ENCODE results near the gene RBL2.

The RBL2 gene

DNA sequence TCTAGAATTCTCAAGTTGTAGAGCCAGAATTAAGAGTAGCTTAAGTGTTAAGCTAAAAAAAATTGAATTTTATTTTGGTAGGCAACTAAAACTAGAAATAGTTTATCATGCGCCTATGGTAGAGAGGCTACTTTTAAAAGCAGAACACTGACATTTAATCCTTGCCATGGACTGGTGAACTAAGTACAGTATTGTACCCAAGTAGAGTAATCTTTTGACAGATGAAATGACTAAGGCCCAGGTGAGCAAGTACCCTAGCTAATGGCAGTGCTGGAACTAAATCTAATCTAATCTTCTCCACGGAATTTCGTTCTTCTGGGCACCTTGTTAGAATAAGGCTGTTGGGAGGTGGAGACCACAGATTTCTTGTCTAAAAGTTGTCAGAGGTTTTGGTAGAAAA lies 11.8 kb downstream of the RBL2 start:
- in situ Hi-C loops (cut with MboI; ENCODE audit: low sequenced_read_pairs) = no loop called here

DNA sequence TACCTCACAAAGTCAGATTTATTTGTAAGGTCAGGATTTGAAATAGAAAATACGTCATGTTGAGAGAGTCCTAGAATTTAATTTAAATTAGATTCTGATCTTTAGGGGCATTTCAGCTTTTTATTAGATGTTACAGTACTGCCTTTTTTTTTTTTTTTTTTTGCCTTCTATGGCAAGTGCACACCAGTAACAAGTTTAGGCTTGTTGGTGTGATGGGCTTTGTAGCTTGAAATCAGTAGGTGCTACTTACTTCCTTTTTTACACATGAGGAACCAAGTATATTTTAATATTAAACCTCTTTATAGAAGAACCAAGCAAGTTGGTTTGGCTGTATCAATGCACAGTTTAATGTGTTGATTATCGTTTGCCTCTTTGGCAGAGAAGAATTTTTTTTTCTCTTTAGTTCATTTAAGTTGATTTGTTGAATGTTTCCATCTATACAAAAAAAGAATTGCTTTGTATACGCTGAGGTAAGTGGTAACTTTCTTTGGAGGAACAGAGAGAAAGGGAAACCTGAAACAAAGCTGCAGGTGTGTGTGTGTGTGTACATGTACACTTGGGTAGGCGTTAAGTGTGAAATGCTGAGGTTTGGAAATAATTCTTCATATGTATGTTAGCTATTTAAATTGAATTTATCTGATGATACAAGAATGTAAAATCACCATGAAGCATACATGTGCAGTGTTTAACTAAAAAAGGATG lies 15.7 kb downstream of the RBL2 start:
- in situ Hi-C loops (cut with MboI; ENCODE audit: low sequenced_read_pairs) = no loop called here

DNA sequence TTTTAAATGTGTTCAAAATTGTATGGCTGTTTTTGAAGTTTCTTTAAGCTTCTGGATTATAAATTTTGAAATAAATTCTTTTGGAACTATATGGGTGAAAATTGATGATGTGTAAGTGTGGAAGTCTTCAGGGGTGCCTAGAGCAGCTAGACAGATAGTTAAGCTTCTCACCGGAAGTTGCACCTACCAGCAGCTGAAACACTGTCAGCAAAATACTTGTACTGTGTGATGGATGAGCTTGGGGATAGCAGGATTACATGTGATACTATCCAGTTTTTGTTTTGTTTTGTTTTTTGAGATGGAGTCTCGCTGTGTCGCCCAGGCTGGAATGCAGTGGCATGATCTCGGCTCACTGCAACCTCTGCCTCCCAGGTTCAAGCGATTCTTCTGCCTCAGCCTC lies 19.7 kb downstream of the RBL2 start:
- in situ Hi-C loops (cut with MboI; ENCODE audit: low sequenced_read_pairs) = no loop called here

DNA sequence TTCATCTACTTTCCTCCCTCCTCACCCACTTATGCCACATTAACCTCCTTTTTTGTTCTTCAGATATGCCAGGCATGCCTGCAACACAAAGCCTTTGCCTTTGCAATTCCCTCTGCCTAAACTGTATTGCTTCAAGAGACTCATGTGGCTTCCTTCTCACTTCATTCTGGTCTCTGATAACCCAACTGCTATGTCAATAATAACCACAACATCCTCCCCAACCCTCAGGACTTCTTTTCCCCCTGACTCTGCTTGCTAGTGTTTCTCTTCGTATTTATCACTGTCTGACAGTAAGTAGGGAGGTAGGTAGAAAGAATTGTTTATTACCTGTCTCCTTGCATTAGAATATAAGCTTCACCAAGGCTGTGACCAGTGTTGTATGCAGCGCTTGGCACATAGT lies 22.4 kb downstream of the RBL2 start:
- in situ Hi-C loops (cut with MboI; ENCODE audit: low sequenced_read_pairs) = no loop called here

DNA sequence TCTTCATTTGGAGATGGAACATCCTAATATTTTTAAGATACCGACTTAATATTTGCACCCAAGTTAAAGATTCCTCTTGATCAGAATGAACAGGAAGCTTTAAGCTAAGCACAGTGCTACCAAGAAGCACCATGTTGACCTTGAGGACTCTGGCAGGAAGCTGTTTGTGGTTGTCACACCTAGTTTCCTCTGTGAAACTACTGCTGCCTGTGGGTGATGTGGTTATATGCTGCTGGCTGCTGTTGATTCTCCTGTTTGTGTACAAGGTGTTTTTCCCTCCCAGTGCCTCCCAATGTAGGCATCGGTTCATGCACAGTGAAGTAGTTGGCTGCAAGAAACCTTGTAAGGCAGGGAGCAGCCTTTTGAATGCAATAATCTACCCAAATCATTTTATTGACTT lies 23.4 kb downstream of the RBL2 start:
- in situ Hi-C loops (cut with MboI; ENCODE audit: low sequenced_read_pairs) = no loop called here

DNA sequence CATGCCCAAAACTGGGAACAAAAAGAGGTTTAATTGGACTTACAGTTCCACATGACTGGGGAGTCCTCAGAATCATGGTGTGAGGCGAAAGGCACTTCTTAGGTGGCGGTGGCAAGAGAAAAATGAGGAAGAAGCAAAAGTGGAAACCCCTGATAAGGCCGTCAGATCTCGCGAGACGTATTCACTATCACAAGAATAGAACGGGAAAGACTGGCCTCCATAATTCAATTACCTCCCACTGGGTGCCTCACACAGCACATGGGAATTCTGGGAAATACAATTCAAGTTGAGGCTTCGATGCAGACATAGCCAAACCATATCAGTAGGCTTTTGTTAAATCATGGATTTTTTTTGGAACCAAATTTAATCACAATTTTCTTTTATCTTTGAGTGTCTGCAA lies 24.4 kb downstream of the RBL2 start:
- in situ Hi-C loops (cut with MboI; ENCODE audit: low sequenced_read_pairs) = no loop called here

DNA sequence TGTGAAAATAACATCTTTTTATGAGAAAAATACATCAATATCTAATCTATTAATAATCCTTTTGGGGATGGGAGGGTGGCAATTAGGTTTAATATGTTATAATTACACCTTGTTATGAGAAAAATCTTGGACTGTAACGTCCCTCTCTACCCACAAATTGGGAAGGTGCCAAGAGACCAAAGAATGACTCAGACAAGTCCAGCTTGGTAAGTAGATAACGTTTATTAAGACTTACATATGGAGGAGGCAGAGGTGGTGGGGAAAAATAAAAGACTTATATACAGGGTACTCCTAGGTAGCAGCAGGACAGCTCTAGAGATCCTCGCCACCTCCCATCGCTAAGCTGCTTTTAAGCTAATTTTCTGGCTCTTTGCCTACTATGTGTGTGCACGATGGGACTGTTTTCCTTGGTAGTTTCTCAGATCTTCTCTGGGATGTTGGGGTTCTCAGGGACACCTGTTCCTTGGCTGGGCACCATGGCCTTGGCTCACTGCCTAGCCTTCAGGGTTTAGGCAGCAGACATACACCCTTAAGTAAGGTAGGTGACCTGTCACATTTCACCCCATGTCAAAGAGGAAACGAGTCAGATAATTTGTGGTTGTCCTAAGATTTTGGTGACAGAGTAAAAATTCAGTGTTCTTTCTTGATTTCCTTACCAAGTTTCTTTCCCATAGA lies 31.5 kb downstream of the RBL2 start:
- in situ Hi-C loops (cut with MboI; ENCODE audit: low sequenced_read_pairs) = no loop called here

DNA sequence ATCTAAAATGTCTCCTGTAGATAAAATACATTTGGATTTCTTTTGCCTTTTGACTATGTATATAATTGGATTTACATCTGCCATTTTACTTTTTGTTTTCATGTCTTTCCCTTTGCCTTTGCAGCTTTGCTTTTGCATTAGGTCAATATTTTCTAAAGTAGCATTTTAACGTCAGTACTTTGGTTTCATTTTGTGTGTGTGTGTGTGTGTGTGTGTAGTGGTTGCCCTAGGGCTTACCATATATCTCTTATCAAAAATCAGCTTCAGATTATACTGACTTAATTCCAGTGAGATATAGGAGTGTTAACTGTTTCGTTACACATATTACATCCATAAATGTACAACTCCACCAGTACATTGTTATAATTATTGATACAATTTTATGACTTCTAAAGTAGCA lies 42.6 kb downstream of the RBL2 start:
- in situ Hi-C loops (cut with MboI; ENCODE audit: low sequenced_read_pairs) = no loop called here

DNA sequence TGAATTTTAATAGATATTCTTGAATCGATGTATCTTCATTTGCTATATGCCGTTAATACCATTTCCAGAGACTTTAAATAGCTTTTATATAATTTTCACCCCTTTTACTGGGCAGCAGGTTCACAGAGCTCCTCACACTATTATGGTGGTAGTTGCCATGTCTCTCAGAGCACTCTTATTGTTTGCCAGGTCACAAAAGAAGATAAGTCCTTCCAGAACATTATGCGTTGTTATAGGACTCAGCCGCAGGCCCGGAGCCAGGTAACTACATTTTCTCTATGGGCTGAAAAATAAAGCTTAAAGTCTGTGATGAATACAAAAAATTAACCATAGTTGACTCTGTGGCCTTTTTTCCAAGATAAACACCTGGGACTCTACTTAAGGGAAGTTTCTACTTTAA lies 44.7 kb downstream of the RBL2 start:
- in situ Hi-C loops (cut with MboI; ENCODE audit: low sequenced_read_pairs) = no loop called here

DNA sequence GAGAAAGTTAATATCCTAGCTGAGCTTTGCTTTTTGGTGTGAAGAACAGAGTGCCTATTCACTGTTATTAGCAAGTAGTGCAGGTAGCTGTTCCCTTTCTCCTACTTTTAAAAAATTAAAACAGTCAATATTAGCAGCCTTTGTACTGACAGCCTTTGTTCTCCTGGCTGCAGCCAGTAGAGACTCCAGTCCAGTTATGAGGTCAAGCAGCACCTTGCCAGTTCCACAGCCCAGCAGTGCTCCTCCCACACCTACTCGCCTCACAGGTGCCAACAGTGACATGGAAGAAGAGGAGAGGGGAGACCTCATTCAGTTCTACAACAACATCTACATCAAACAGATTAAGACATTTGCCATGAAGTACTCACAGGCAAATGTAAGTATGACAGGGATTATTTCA lies 46.1 kb downstream of the RBL2 start:
- in situ Hi-C loops (cut with MboI; ENCODE audit: low sequenced_read_pairs) = no loop called here

DNA sequence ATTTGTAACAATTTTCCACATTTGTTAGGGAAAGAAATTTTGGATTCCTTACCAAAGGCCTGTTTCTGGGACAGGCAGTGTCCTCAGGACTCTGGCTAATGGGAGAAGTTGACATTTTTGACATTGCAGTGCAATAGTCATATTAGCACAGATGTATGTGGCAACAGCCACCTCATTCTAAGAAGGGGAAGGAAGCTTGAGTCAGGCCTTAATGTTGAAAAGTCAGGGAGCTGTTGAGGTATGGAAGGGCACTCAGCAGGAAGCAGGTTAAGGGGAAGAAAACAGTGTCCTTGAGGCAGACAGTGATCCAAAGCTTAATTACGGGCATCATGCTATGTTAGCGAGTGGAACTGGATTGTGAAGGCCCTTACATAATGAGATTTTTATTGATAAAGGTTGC lies 47.9 kb downstream of the RBL2 start:
- in situ Hi-C loops (cut with MboI; ENCODE audit: low sequenced_read_pairs) = no loop called here

DNA sequence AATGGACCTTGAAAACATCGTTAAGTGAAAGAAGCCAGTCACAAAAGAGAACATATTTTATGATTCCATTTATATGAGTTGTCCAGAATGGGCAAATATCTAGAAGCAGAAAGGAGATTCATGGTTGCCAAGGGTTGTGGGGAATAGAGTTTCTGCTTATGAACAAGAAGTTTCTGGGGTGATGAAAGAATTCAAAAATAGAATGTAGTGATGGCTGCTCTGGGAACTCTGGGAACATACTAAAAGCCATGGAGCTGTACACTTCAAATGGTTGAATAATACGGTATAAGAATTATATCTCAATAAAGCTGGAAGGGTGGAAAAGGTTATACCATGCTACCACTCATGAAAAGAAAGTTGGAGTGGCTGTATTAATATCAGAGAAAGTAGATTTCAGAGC lies 50.3 kb downstream of the RBL2 start:
- in situ Hi-C loops (cut with MboI; ENCODE audit: low sequenced_read_pairs) = no loop called here

DNA sequence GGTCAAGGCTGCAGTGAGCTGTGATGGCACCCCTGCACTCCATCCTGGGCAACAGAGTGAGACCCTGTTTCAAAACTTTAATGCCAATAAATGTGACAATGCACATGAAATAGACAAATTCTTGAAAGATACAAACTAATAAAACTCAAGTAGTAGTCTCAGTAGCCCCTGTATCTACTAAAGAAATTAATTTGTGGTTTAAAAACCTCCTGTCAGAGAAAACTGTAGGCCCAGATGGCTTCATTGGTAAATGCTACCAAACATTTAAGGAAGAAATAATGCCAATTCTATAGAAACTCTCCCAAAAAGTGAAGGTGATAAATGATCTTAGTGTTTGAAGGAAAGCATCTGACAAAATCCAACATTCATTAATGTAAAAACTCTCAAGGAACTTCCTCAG lies 52.0 kb downstream of the RBL2 start:
- in situ Hi-C loops (cut with MboI; ENCODE audit: low sequenced_read_pairs) = no loop called here

DNA sequence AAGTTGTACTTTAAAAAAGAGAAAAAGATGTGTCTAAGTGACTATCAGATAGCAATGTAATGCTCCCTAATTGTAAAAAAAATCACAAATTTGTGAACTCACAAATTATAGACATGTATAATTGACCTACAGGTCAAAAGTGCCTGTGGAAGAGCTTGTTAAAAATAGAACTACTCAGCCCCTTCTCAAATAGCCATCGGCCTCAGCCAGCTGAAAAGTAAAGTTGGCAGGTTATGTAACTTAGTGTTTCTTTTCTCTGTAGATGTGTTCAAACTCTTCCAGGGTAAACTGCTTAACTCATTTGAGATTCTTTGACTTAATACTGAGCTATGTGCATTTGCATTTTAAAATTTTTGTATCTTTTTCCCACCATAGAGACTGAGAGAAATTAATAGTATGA lies 55.5 kb downstream of the RBL2 start:
- in situ Hi-C loops (cut with MboI; ENCODE audit: low sequenced_read_pairs) = no loop called here

DNA sequence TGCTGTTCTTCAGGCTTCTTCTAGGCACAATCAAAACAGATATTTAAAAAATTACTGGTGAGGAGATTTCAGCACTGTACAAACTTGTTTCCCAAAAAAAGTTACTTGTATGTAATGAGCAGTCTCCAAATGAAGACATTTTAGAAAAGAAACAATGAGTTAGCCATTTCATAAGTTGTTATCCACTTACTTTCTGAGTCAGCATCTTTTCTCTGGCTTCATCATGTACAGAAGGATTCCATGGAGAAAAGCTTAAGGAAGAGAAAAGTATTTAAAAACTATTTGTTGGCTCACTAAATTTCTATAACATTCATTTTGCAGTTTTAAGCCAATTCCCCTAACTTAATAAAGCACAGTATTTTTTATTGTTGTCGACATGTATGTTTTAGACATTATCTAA lies 58.2 kb downstream of the RBL2 start:
- in situ Hi-C loops (cut with MboI; ENCODE audit: low sequenced_read_pairs) = no loop called here

DNA sequence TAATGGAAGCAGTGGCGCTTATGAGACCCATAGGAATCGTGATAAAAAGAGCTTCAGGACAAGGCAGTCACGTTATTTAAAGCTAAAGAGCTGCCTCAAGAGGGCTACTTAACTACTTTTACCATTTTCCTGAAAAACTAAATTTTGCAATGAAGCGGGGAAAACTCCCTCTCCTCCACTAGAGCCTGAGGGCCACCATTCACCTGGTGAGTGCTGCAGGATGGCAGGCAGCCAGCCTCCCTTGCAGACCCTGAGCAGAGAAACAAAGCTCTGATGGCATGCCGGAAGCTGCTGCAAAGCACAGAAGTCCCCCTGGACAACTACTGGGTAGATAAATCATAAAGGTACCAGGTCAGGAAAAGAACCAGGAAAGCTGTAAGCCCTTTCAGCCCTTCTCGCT lies 60.4 kb downstream of the RBL2 start:
- in situ Hi-C loops (cut with MboI; ENCODE audit: low sequenced_read_pairs) = no loop called here

DNA sequence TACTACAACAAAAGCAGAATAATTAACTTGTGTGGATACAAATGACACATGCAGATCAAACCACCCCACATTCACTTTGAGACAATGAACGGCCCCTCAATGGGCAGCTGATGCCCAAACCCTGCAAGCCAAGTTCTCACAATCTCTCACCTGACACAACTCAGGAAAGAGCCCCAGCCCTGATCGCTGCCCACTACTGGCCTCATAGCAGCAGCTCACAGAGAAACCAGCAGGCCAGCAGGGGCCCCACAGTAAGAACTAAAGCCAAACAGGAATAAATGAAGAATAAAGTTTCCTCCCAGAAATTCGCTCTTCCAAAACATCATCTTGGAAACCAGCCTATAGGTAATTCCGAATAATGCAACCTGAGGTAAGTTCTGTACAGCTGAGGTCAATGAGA lies 61.1 kb downstream of the RBL2 start:
- in situ Hi-C loops (cut with MboI; ENCODE audit: low sequenced_read_pairs) = no loop called here

DNA sequence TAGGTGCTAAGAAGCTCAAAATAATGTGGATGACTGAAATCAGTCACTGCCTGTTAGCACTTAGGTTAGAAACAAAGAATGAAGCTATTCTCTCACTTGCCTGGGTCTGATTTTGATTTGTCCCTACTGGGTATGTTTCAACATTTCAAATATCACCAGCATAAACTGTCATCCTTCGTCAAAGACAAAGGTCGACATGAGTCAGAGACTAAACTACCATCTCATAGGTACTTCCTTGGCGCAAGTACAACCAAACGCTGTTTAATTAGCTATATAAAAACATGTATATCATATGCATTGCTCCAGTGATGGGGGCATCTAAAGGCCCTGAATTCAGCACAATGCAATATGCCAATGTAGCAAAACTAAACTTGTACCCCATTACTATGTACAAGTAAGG lies 64.7 kb downstream of the RBL2 start:
- in situ Hi-C loops (cut with MboI; ENCODE audit: low sequenced_read_pairs) = no loop called here

DNA sequence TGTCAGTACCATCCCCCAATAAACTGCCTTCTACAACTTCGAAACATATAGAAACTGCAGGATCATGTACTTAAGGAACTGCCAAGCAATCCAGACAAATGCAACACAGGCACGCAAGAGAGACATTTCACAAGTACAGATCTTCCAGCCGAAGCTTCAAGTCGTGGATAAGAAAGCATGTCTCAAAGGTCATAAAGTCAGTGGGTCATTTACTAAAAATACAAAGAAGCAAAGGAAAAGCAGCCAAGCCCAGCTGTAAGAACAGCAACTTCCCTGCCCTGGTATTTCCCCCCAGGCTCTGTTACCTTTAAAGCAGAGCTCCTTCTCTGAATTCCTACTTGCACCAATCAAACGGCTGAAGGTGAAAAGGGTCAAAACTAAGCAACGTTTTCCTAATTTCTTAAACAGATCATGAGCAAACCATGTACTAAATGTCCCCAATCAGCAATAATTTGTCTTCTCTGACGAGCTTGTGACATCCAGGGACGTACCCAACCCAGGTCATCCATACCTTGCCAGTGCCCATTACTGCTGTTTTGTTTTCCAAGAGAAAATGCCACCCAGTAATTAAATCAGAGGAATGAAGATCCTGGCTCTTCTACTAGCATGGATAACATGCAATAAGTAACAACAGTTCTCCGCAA lies 67.1 kb downstream of the RBL2 start:
- in situ Hi-C loops (cut with MboI; ENCODE audit: low sequenced_read_pairs) = no loop called here

DNA sequence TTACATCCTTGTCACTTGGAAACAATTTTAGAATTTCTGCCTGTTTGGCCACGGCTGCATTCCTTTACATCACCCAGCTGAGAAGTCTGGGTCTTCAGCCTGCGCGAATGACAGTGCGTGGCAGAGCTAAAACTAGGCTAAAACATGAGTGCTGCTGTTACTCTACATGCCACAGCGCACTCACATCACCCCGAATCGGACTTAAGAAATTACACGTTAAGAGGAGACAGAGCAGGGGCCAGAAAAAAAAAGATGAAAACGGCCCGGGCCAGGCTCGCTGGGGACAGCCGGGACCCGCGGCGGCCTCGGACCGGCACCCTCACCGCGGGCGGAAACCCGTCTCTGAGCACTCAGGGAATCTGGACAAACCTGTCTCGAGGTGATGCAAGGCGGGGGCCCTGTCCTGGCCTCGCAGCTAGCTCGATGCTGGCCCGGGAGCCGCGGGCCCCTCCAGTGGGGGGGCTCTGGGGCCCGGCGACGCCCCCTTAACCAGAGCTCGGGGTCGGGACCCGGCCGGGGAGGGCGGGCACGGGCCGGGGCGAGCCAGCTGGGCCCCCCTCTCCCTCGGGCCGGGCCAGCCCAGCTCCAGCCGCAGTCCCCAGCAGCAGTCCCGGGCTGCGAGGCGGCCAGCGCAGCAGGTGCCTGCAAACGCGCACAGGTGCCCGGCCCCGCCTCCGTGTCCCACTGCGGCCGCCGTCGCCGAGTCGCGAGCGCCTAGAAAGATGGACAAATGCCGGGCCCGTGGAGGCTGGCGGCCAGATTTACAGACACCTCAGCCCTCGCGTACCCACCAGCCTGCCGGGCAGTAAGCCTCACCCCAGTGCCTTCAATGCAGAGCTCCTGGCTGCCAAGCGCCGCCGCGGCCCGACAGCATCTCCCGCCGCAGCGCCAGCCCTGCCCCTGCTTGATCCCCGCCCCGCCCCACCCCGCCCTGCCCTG lies 68.3 kb downstream of the RBL2 start, which contains the start of gene AKTIP:
AKTIP (minus strand) TSS at position 879 of the 939 bp plus-strand sequence. CDS start 2,950 bp downstream, outside the sequence.
- in situ Hi-C loops (cut with MboI; ENCODE audit: low sequenced_read_pairs) = no loop called here

DNA sequence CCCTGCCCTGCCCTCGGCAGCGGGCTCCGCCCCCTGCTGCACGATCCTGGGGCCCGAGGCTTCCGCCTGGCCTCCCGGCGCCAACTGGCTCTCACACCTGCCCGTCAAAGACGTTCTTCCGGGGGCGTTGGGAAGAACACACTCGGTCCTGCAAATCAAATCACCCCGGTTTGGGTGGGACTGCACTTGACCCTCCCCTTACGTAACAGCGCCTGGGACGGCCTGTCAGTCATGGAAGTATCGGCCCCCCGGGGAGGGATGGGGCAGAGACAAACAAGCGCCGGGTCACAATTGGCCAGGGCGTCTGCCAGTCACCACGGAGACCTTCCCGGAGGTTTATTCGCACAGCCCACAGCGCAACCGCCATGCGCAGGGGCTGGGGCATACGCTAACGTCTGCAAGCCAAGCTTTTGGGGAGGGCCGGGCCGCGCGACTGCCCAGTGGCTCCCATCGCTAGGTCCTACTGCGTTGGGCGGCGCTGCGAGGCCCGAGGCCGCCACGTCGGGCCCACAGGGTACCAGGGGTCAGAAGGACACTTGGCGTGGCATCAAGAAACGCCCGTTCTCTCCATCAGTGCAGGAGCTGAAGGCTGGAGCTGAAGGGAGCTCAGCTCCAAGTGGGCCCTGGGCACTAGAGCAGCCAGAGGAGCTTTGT lies 69.1 kb downstream of the RBL2 start:
- in situ Hi-C loops (cut with MboI; ENCODE audit: low sequenced_read_pairs) = no loop called here
